ENCODE results near the gene ACOXL. TPM values are rescaled to one million over a fixed set of nuclear protein-coding genes. Genes with fewer than 3 reads are reported as not detected.

Gene ACOXL
- total and polyA plus RNA-seq, 2 donors (not counting 3 experiments of a cell fraction or from before 2014, with no cell fraction given), result not detected

DNA sequence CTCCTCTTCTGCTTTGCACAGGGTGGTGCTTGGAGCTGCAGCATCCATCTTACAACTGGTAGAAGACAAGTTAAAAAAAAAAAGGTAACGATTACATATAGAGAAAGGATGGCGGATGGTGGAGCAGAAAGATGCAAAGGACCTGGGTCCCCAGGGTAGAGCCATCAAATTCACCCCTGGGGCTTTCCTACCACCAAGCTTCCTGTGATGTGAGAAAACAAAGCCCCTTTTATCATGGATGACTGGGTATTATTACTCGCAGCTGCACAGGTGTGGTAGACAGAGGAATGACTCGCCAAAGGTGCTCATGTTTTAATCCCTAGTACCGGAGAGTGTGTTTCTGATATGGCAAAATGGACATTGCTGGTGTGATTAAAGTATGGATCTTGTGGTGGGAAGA lies 1.3 kb upstream of the ACOXL start:
- H3K36me3 ChIP-seq (ENCODE audit: control insufficient read depth in 2 of 2, extremely low read depth in 1 of 2, insufficient read depth in 2 of 2, low read length in 2 of 2), result no peaks in the 10 kb centered on the region
- H3K4me1 ChIP-seq (ENCODE audit: control insufficient read depth, extremely low read depth, insufficient read depth, low read length), result no peaks in the 10 kb centered on the region
- H2AFZ ChIP-seq (ENCODE audit: low read depth, low read length), result no peak overlapping the region
- intact Hi-C loops (cut with micrococcal nuclease) (no loop called here), dilution Hi-C loops (cut with MboI; ENCODE audit: extremely low pct_ligation_motif_present, low sequenced_read_pairs) (no loop called here)
- TF ChIP-seq EZH2 (IDR thresholded peaks at IDR 0.05; ENCODE audit: borderline replicate concordance, low read depth, low read length, severe bottlenecking) (no peak), POLR2AphosphoS5 (IDR thresholded peaks at IDR 0.05; ENCODE audit: insufficient read depth, low read depth, low read length) (no peak)
- CTCF ChIA-PET, result interaction anchor here (1.4 kb wide), 1 partner anchor 24 kb away, joined by 3 read pairs; no protein-coding TSS in a partner anchor
- H3K27me3 ChIP-seq (ENCODE audit: control insufficient read depth in 2 of 2, insufficient read depth in 2 of 2, low read length in 2 of 2), result peaks cover 63 to 78% of the 10 kb centered on the region in 2 experiments
- no peak overlapping the region for H3K4me2 ChIP-seq (ENCODE audit: insufficient read depth, low read length)
- no peak overlapping the region for H3K27ac ChIP-seq (ENCODE audit: insufficient read depth, low read depth, low read length)
- no peaks in the 10 kb centered on the region for H4K20me1 ChIP-seq (replicated peaks; ENCODE audit: control insufficient read depth, extremely low read depth, insufficient read depth, low read length)
- no peak overlapping the region for H3K4me3 ChIP-seq (replicated peaks in 1 of 3; ENCODE audit: insufficient read depth in 1 of 3, low read depth in 1 of 3, low read length in 3 of 3)
- POLR2A ChIA-PET, result no interaction called here
- no peaks in the 10 kb centered on the region for H3K79me2 ChIP-seq (ENCODE audit: control insufficient read depth, insufficient read depth, low read length)
- BruUV-seq (replicated peaks), result no TSS peak
- FAIRE-seq, result no peak
- no peaks in the 10 kb centered on the region for H3K9me3 ChIP-seq (replicated peaks; ENCODE audit: control insufficient read depth, insufficient read depth, low read length)
- H3K9me1 ChIP-seq (replicated peaks; ENCODE audit: control insufficient read depth, extremely low read depth, insufficient read depth, low read length), result no peaks in the 10 kb centered on the region
- no peak for DNase-seq (ENCODE audit: low read depth, low spot score)
- no peak overlapping the region for H3K9ac ChIP-seq (replicated peaks; ENCODE audit: extremely low read depth, insufficient read depth, low read length)

DNA sequence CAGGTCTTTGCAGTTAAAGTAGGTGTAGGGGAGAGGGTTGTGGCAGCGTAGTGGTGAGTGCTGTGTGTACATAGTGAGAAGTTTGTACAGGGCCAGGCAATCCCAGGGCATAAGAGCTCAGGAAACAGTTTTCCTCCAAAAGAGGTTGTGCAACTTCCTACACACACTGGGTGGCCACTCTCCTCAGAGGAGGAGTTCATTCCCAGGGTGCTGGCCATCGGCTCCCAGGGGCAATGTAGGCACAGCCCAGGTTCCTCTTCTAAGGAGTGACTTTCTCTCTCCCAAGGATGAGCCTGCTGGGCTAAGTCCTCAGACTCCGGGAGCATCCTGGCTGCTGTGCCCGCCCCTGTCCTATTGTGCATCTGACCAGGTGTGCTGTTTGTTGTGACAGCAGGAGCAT lies 3.0 kb downstream of the ACOXL start:
- intact Hi-C loops (cut with micrococcal nuclease), result no loop called here
- Histone ChIP-seq H3K4me3 (replicated peaks in 1 of 3; ENCODE audit: insufficient read depth in 1 of 3, low read depth in 1 of 3, low read length in 3 of 3) (no peak overlapping the region), H2AFZ (ENCODE audit: low read depth, low read length) (no peak overlapping the region), H3K4me2 (ENCODE audit: insufficient read depth, low read length) (no peak overlapping the region), H3K9ac (replicated peaks; ENCODE audit: extremely low read depth, insufficient read depth, low read length) (no peak overlapping the region), H3K36me3 (ENCODE audit: control insufficient read depth in 2 of 2, extremely low read depth in 1 of 2, insufficient read depth in 2 of 2, low read length in 2 of 2) (no peaks in the 10 kb centered on the region), H4K20me1 (replicated peaks; ENCODE audit: control insufficient read depth, extremely low read depth, insufficient read depth, low read length) (no peaks in the 10 kb centered on the region), H3K9me1 (replicated peaks; ENCODE audit: control insufficient read depth, extremely low read depth, insufficient read depth, low read length) (no peaks in the 10 kb centered on the region), H3K4me1 (ENCODE audit: control insufficient read depth, extremely low read depth, insufficient read depth, low read length) (no peaks in the 10 kb centered on the region), H3K27me3 (ENCODE audit: control insufficient read depth in 2 of 2, insufficient read depth in 2 of 2, low read length in 2 of 2) (peaks cover 61 to 67% of the 10 kb centered on the region in 2 experiments), H3K9me3 (replicated peaks; ENCODE audit: control insufficient read depth, insufficient read depth, low read length) (no peaks in the 10 kb centered on the region), H3K79me2 (ENCODE audit: control insufficient read depth, insufficient read depth, low read length) (no peaks in the 10 kb centered on the region), H3K27ac (ENCODE audit: insufficient read depth, low read depth, low read length) (no peak overlapping the region)
- no TSS peak for BruUV-seq (replicated peaks)
- dilution Hi-C loops (cut with MboI; ENCODE audit: extremely low pct_ligation_motif_present, low sequenced_read_pairs), result no loop called here
- DNase-seq (ENCODE audit: low read depth, low spot score) (no peak), FAIRE-seq (no peak)
- POLR2A ChIA-PET, result no interaction called here
- TF ChIP-seq EZH2 (IDR thresholded peaks at IDR 0.05; ENCODE audit: borderline replicate concordance, low read depth, low read length, severe bottlenecking) (no peak), MAX (IDR thresholded peaks at IDR 0.05; ENCODE audit: insufficient read depth, insufficient read length) (no peak), POLR2A (IDR thresholded peaks at IDR 0.05; ENCODE audit: low read depth, low read length) (no peak), JUN (IDR thresholded peaks at IDR 0.05; ENCODE audit: borderline replicate concordance, insufficient read depth, insufficient read length, low read depth) (no peak), POLR2AphosphoS5 (IDR thresholded peaks at IDR 0.05; ENCODE audit: insufficient read depth, low read depth, low read length) (no peak), FOS (IDR thresholded peaks at IDR 0.05; ENCODE audit: borderline replicate concordance, insufficient read depth, low read length) (no peak), GATA2 (IDR thresholded peaks at IDR 0.05; ENCODE audit: insufficient read depth, insufficient read length, low read depth, low read length) (no peak), MYC (IDR thresholded peaks at IDR 0.05; ENCODE audit: low read depth, low read length) (no peak), CTCF (IDR thresholded peaks at IDR 0.05; ENCODE audit: extremely low read depth in 1 of 2, insufficient read depth in 1 of 2, low read depth in 1 of 2, low read length in 2 of 2) (no peak)
- CTCF ChIA-PET, result interaction anchor here (1.6 kb wide), 1 partner anchor 20 kb away, joined by 5 read pairs; no protein-coding TSS in a partner anchor
